Progenitor cell of endocrine pancreas (in vitro differentiated cells): ENCODE data around the gene ABHD17A. TPM values are rescaled to one million over a fixed set of nuclear protein-coding genes. Genes with fewer than 3 reads are reported as not detected.

Source experiments
- DNase-seq: peaks from one replicate; pipeline ENCODE4 v3.0.0; 2021; ENCODE audit warnings: low spot score; ENCODE audit not compliant: unreplicated experiment
- H3K27ac Mint-ChIP-seq: 2 replicates; pipeline ENCODE4 v1.8.0; 2021; ENCODE audit warnings: mild to moderate bottlenecking, moderate library complexity, mixed read lengths
- H3K27me3 Mint-ChIP-seq: 2 replicates; pipeline ENCODE4 v1.8.0; 2021; ENCODE audit warnings: mixed read lengths
- H3K36me3 Mint-ChIP-seq: 2 replicates; pipeline ENCODE4 v1.8.0; 2022; ENCODE audit warnings: mixed read lengths; ENCODE audit not compliant: insufficient read depth
- H3K4me1 Mint-ChIP-seq: 2 replicates; pipeline ENCODE4 v1.8.0; 2021; ENCODE audit warnings: low read depth, mixed read lengths
- H3K4me3 Mint-ChIP-seq: 2 replicates; pipeline ENCODE4 v1.8.0; 2021; ENCODE audit warnings: low read depth, mild to moderate bottlenecking, moderate library complexity, mixed read lengths
- H3K9me3 Mint-ChIP-seq: 2 replicates; pipeline ENCODE4 v1.8.0; 2021; ENCODE audit warnings: low read depth, mixed read lengths
- total RNA-seq: library from RNA; stranded (reverse); gene quantifications from 2 replicates; pipeline ENCODE4 v1.2.1, GENCODE V29; 2021
- TF ChIP-seq, protein P1 (sequence below): fragments of 200-600 bp; sonication (generic); IDR thresholded peaks from one replicate; pipeline ENCODE4 v1.5.0; 2021; ENCODE audit warnings: antibody characterized with exemption, mild to moderate bottlenecking; ENCODE audit not compliant: unreplicated experiment

Gene ABHD17A
- total RNA-seq, 1 donor from 2014 or later, result 48.8 TPM

DNA sequence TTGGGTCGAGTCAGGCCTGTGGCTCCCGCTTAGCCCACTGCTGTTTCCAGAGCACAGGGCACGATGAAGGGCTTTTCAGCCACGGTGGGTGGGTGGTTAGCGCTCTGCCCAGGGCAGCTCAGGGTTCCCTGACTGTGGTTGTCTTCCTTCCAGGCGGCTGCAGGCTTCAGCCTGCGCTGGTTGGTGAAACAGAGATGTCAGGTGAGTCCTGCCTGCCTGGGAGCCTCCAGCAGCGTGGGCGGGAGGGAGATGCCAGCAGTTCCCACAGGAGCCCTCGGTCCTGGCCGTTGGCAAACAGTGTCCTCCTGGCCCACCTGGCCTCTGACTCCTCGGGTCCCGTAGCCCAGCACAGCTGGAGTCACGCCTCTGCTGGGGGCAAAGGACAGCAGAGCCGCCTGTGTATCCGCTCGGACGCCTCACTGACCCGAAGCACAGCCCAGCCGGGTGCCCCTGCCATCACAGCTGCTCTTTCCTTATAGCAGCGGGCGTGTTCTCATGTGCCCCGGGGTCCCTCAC lies 29.6 kb upstream of the ABHD17A start:
- TF ChIP-seq, protein P1, sequence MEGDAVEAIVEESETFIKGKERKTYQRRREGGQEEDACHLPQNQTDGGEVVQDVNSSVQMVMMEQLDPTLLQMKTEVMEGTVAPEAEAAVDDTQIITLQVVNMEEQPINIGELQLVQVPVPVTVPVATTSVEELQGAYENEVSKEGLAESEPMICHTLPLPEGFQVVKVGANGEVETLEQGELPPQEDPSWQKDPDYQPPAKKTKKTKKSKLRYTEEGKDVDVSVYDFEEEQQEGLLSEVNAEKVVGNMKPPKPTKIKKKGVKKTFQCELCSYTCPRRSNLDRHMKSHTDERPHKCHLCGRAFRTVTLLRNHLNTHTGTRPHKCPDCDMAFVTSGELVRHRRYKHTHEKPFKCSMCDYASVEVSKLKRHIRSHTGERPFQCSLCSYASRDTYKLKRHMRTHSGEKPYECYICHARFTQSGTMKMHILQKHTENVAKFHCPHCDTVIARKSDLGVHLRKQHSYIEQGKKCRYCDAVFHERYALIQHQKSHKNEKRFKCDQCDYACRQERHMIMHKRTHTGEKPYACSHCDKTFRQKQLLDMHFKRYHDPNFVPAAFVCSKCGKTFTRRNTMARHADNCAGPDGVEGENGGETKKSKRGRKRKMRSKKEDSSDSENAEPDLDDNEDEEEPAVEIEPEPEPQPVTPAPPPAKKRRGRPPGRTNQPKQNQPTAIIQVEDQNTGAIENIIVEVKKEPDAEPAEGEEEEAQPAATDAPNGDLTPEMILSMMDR, result no peak
- peaks cover 10% of the 10 kb centered on the region for H3K36me3 Mint-ChIP-seq
- H3K9me3 Mint-ChIP-seq, result no peaks in the 10 kb centered on the region
- H3K27me3 Mint-ChIP-seq, result no peaks in the 10 kb centered on the region
- no peak overlapping the region for H3K4me3 Mint-ChIP-seq
- no peak for DNase-seq
- no peak overlapping the region for H3K27ac Mint-ChIP-seq
- no peaks in the 10 kb centered on the region for H3K4me1 Mint-ChIP-seq

DNA sequence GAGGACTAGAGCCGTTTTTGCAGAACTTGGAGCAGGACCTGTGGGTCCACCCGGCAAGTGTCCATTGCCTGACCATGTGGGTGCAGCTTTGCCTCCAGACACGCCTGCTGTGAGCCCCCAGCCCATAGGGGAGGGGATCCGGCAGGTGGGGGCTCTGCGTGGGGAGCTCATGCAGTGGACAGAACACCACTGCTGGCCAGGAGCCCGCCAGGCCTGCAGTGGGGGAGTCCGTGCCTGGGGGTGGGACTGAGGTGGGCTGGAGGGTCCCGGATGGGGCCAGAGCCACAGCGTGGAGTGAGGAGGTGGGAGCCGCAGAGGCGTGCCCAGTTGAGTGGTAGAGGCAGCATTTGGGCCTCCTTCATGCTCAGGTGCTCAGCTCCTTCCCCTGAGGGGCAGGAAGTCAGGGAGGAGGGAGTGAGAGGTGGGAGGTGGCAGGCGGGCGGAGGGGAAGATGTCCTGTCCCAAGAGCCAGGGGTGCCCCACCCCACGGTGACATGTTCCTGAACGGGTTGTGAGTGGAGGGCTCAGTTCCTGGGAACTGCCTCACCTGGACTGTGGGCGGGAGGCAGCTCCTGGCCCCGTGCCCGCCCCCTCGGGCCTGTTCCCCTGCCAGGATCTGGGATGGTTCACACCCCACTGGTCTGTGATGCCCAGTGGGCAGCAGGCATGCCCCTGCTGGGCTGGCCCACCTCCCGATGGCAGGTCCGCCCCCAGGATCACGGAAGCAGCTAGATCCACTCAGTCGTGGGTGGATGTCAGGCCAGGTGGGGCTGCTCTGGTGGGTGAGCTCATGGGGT lies 28.7 kb upstream of the ABHD17A start:
- Mint-ChIP-seq H3K4me3 (no peak overlapping the region), H3K27me3 (no peaks in the 10 kb centered on the region)

DNA sequence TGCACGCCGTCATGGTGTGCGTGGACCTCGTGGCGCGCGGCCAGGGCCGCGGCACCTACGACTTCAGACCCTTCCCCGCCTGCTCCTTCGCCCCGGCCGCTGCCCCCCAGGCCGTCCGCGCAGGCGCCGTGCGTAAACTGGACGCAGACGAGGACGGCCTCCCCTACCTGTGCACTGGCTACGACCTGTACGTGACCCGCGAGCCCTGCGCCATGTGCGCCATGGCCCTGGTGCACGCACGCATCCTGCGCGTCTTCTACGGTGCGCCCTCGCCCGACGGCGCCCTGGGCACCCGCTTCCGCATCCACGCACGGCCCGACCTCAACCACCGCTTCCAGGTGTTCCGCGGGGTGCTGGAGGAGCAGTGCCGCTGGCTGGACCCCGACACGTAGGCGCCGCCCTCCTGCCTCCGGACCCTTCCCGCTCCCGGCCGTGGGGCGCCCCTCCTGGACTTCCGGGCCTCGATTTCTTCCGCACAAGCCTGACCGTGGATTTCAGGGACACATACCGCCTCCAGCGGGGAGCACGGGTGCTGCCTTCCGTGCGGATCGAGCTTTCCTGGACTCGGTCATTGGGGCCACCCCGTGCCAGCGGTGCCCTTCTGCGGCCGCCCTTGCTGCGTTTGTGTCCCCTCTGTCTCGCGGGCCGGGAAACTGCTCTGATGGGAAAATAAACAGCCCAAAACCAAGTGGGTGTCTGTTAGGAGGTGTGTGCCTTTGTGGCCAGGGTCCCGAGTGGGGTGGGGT lies 27.6 kb upstream of the ABHD17A start:
- Mint-ChIP-seq H3K4me1 (no peaks in the 10 kb centered on the region), H3K27ac (no peak overlapping the region), H3K27me3 (no peaks in the 10 kb centered on the region), H3K4me3 (no peak overlapping the region), H3K9me3 (no peaks in the 10 kb centered on the region), H3K36me3 (peaks cover 7% of the 10 kb centered on the region)
- no peak for DNase-seq
- TF ChIP-seq, protein P1, result no peak

More for the DNA sequence above, 28.7 kb upstream of the ABHD17A start:
- Mint-ChIP-seq H3K4me1 (no peaks in the 10 kb centered on the region), H3K27ac (no peak overlapping the region), H3K36me3 (peaks cover 10% of the 10 kb centered on the region), H3K9me3 (no peaks in the 10 kb centered on the region)
- TF ChIP-seq, protein P1, result no peak
- no peak for DNase-seq

DNA sequence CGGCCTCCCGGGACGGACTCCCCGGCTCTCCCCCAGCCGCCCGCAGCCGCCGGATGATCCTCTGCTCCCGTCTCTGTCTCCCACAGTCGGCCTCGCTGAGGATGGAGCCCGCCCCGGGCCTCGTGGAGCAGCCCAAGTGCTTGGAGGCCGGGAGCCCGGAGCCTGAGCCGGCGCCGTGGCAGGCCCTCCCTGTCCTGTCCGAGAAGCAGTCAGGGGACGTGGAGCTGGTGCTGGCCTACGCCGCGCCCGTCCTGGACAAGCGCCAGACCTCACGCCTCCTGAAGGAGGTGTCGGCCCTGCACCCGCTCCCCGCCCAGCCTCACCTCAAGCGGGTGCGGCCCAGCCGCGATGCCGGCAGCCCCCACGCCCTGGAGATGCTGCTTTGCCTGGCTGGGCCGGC lies 26.7 kb upstream of the ABHD17A start:
- H3K36me3 Mint-ChIP-seq, result peaks cover 7% of the 10 kb centered on the region
- H3K9me3 Mint-ChIP-seq, result no peaks in the 10 kb centered on the region
- no peak overlapping the region for H3K27ac Mint-ChIP-seq
- no peaks in the 10 kb centered on the region for H3K27me3 Mint-ChIP-seq
- no peak overlapping the region for H3K4me3 Mint-ChIP-seq
- no peaks in the 10 kb centered on the region for H3K4me1 Mint-ChIP-seq
- TF ChIP-seq, protein P1, result no peak
- no peak for DNase-seq

DNA sequence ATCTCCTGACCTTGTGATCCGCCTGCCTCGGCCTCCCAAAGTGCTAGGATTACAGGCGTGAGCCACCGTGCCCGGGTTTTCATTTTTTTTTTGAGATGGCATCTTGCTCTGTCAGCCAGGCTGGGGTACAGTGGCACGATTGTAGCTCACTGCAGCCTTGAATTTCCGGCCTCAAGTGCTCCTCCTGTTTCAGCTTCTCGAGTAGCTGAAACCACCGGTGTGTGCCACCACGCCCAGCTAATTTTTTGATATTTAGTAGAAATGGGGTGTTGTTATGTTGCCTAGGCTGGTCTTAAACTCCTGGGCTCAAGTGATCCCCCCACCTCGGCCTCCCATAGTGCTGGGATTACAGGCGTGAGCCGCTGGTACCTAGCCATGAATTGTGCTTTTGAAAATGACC lies 25.8 kb upstream of the ABHD17A start:
- Mint-ChIP-seq H3K4me1 (no peaks in the 10 kb centered on the region), H3K9me3 (no peaks in the 10 kb centered on the region), H3K36me3 (peaks cover 7% of the 10 kb centered on the region), H3K27me3 (no peaks in the 10 kb centered on the region), H3K4me3 (no peak overlapping the region), H3K27ac (no peak overlapping the region)
- TF ChIP-seq, protein P1, result no peak
- DNase-seq, result no peak
